Measurements from ENCODE around the gene USP3.

DNA sequence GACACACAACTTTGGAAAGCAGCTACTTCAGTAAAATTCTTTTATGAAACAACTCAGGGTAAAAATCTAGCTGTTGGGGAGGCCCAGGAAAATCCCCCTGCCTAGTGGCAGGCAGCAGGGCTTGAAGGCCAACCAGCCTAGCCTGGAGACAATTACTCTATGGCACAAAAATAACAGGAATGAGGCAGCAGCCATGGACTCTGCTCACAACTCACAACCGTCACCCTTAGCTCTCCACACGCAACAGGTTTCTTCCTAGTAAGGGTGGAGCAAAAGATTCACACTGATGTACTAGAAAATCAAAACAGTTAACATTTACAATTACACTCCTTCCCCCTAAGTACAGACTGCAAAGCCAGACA, 92.3 kb downstream of the USP3 start:
- no peak for TF ChIP-seq EZH2phosphoT487 (IDR thresholded peaks at IDR 0.05; ENCODE audit: low read length)
- TF ChIP-seq EZH2 (optimal IDR thresholded peaks at IDR 0.05; ENCODE audit: low read depth, low read length): no peak
- TF ChIP-seq, protein P1, sequence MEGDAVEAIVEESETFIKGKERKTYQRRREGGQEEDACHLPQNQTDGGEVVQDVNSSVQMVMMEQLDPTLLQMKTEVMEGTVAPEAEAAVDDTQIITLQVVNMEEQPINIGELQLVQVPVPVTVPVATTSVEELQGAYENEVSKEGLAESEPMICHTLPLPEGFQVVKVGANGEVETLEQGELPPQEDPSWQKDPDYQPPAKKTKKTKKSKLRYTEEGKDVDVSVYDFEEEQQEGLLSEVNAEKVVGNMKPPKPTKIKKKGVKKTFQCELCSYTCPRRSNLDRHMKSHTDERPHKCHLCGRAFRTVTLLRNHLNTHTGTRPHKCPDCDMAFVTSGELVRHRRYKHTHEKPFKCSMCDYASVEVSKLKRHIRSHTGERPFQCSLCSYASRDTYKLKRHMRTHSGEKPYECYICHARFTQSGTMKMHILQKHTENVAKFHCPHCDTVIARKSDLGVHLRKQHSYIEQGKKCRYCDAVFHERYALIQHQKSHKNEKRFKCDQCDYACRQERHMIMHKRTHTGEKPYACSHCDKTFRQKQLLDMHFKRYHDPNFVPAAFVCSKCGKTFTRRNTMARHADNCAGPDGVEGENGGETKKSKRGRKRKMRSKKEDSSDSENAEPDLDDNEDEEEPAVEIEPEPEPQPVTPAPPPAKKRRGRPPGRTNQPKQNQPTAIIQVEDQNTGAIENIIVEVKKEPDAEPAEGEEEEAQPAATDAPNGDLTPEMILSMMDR (IDR thresholded peaks at IDR 0.05; ENCODE audit: low read length): no peak

Data from MM.1S (cell line).